ENCODE measurements around the gene RAB36.

- no peak for TF ChIP-seq CTCF (IDR thresholded peaks at IDR 0.05)
- TF ChIP-seq ZFX (IDR thresholded peaks at IDR 0.05; ENCODE audit: borderline replicate concordance): no peak
These were observed 22.9 kb upstream of the RAB36 start for GRCh38 chr22:23122216-23122957.
